Mesothelial cell of epicardium (in vitro differentiated cells): ENCODE results near the gene DACH1. TPM values are rescaled to one million over a fixed set of nuclear protein-coding genes. Genes with fewer than 3 reads are reported as not detected.

Experiments
- DNase-seq, 2 experiments: peaks; one replicate each; pipeline ENCODE4 v3.0.0; 2021; ENCODE audit warnings: low spot score in 2 of 2; ENCODE audit not compliant: unreplicated experiment in 2 of 2
- H3K27ac Mint-ChIP-seq: 2 replicates; pipeline ENCODE4 v1.8.0; 2021; ENCODE audit warnings: mixed read lengths
- H3K27me3 Mint-ChIP-seq: 2 replicates; pipeline ENCODE4 v1.8.0; 2021; ENCODE audit warnings: low read depth, mixed read lengths
- H3K36me3 Mint-ChIP-seq: 2 replicates; pipeline ENCODE4 v1.8.0; 2021; ENCODE audit warnings: mixed read lengths
- H3K4me1 Mint-ChIP-seq: 2 replicates; pipeline ENCODE4 v1.8.0; 2021; ENCODE audit warnings: mixed read lengths
- H3K4me3 Mint-ChIP-seq: 2 replicates; pipeline ENCODE4 v1.8.0; 2021; ENCODE audit warnings: mild to moderate bottlenecking, moderate library complexity, mixed read lengths
- H3K9me3 Mint-ChIP-seq: 2 replicates; pipeline ENCODE4 v1.8.0; 2021; ENCODE audit warnings: mixed read lengths
- CTCF ChIP-seq: fragments of 200-600 bp; sonication (generic); IDR thresholded peaks from one replicate; pipeline ENCODE4 v1.5.0; 2021; ENCODE audit warnings: antibody characterized with exemption; ENCODE audit not compliant: unreplicated experiment
- total RNA-seq: library from RNA; stranded (reverse); gene quantifications from 3 replicates; pipeline ENCODE4 v1.2.1, GENCODE V29; 2021

DACH1 gene
- total RNA-seq, 1 donor from 2014 or later = 69.0 TPM

- H3K9me3 Mint-ChIP-seq = peaks cover 15% of the 10 kb centered on the region
- DNase-seq = no peak
- peaks cover 3% of the 10 kb centered on the region for H3K36me3 Mint-ChIP-seq
- H3K4me3 Mint-ChIP-seq = no peak overlapping the region
- no peak for TF ChIP-seq CTCF
- no peaks in the 10 kb centered on the region for H3K4me1 Mint-ChIP-seq
- H3K27me3 Mint-ChIP-seq = no peaks in the 10 kb centered on the region
- no peak overlapping the region for H3K27ac Mint-ChIP-seq
Observed at GRCh38 chr13:71886880-71887279, 19.9 kb upstream of the DACH1 start.

- Mint-ChIP-seq H3K27me3 (no peaks in the 10 kb centered on the region), H3K36me3 (peaks cover 8% of the 10 kb centered on the region), H3K27ac (no peak overlapping the region), H3K4me1 (peaks cover 20% of the 10 kb centered on the region), H3K9me3 (peaks cover 17% of the 10 kb centered on the region), H3K4me3 (no peak overlapping the region)
- no peak for DNase-seq
- TF ChIP-seq CTCF = no peak
Observed at GRCh38 chr13:71882120-71882519, 15.1 kb upstream of the DACH1 start.

GRCh38 chr13:71880753-71881541 lies 13.9 kb upstream of the DACH1 start:
- no peak overlapping the region for H3K27ac Mint-ChIP-seq

GRCh38 chr13:71879808-71880344 lies 12.9 kb upstream of the DACH1 start:
- H3K4me3 Mint-ChIP-seq = no peak overlapping the region
- TF ChIP-seq CTCF = no peak

More at GRCh38 chr13:71880753-71881541, 13.9 kb upstream of the DACH1 start:
- H3K9me3 Mint-ChIP-seq = peaks cover 17% of the 10 kb centered on the region
- H3K27me3 Mint-ChIP-seq = no peaks in the 10 kb centered on the region
- no peak for TF ChIP-seq CTCF
- DNase-seq = no peak
- H3K36me3 Mint-ChIP-seq = peaks cover 8% of the 10 kb centered on the region
- H3K4me1 Mint-ChIP-seq = peaks cover 27% of the 10 kb centered on the region
- no peak overlapping the region for H3K4me3 Mint-ChIP-seq

GRCh38 chr13:71879129-71879535 lies 12.1 kb upstream of the DACH1 start:
- Mint-ChIP-seq H3K4me1 (peaks cover 36% of the 10 kb centered on the region), H3K27me3 (no peaks in the 10 kb centered on the region), H3K36me3 (peaks cover 8% of the 10 kb centered on the region), H3K27ac (peak overlapping the region; percentile 77), H3K4me3 (no peak overlapping the region), H3K9me3 (peaks cover 17% of the 10 kb centered on the region)
- peak; percentile 28 for TF ChIP-seq CTCF
- no peak for DNase-seq

More at GRCh38 chr13:71879808-71880344, 12.9 kb upstream of the DACH1 start:
- Mint-ChIP-seq H3K4me1 (peaks cover 28% of the 10 kb centered on the region), H3K27me3 (no peaks in the 10 kb centered on the region), H3K27ac (peak overlapping the region; percentile 26), H3K9me3 (peaks cover 17% of the 10 kb centered on the region), H3K36me3 (peaks cover 8% of the 10 kb centered on the region)
- DNase-seq = no peak
